WTC11 (cell line): ENCODE measurements around the gene JAKMIP1. TPM values are rescaled to one million over a fixed set of nuclear protein-coding genes. Genes with fewer than 3 reads are reported as not detected.
"Not testable (repeated sequence)": the region's sequence is repeated elsewhere in the genome, so short reads cannot be mapped to it uniquely, and the experiment has no call there.

Source experiments
- ATAC-seq: fragments of 200-7000 bp; cut with Tn5 transposase; 2 replicates; pipeline ENCODE4 v1.10.0; 2021; ENCODE audit warnings: mild to moderate bottlenecking, moderate library complexity
- CTCF ChIA-PET: fragments of 300-600 bp; sonication (Branson Sonifier 250); formaldehyde crosslinking; loops from one replicate; lab custom pipeline; 2021; ENCODE audit warnings: antibody characterized with exemption; lab: Charles Lee
- POLR2A ChIA-PET: fragments of 350-600 bp; sonication (Branson Sonifier 250); formaldehyde crosslinking; loops from one replicate; lab custom pipeline; 2021; ENCODE audit warnings: antibody characterized with exemption; lab: Charles Lee
- DNase-seq: peaks from one replicate; pipeline ENCODE4 v3.0.0; 2021; ENCODE audit warnings: low spot score
- H3K27ac Mint-ChIP-seq: 2 replicates; pipeline ENCODE4 v1.8.0; 2021; ENCODE audit warnings: mixed read lengths
- H3K27me3 Mint-ChIP-seq: 2 replicates; pipeline ENCODE4 v1.8.0; 2021; ENCODE audit warnings: low read depth, mild to moderate bottlenecking, moderate library complexity, mixed read lengths
- H3K36me3 Mint-ChIP-seq: 2 replicates; pipeline ENCODE4 v1.8.0; 2021; ENCODE audit warnings: mixed read lengths
- H3K4me1 Mint-ChIP-seq: 2 replicates; pipeline ENCODE4 v1.8.0; 2022; ENCODE audit warnings: mixed read lengths
- H3K4me3 Mint-ChIP-seq: 2 replicates; pipeline ENCODE4 v1.8.0; 2021; ENCODE audit warnings: mild to moderate bottlenecking, moderate library complexity, mixed read lengths
- H3K9me3 Mint-ChIP-seq: 2 replicates; pipeline ENCODE4 v1.8.0; 2021; ENCODE audit warnings: mixed read lengths
- ARID4B ChIP-seq: sonication (generic); formaldehyde crosslinking; IDR thresholded peaks from 2 replicates; pipeline ENCODE4 v1.8.0; 2023; ENCODE audit warnings: missing genetic modification reagents, mild to moderate bottlenecking, borderline replicate concordance
- ATF3 ChIP-seq: sonication (generic); formaldehyde crosslinking; conservative IDR thresholded peaks from 2 replicates; pipeline ENCODE4 v1.8.1; 2022; ENCODE audit warnings: mild to moderate bottlenecking, missing genetic modification reagents
- CDX4 ChIP-seq: fragments of 250-450 bp; sonication (Bioruptor Pico); IDR thresholded peaks from 2 replicates; pipeline ENCODE4 v1.9.0; 2021; ENCODE audit warnings: moderate library complexity, mild to moderate bottlenecking, inconsistent platforms, borderline replicate concordance
- ETV6 ChIP-seq: sonication (generic); formaldehyde crosslinking; IDR thresholded peaks from 2 replicates; pipeline ENCODE4 v1.8.1; 2022; ENCODE audit warnings: mild to moderate bottlenecking, missing genetic modification reagents
- FOXP1 ChIP-seq: sonication (generic); formaldehyde crosslinking; IDR thresholded peaks from 2 replicates; pipeline ENCODE4 v1.8.0; 2022; ENCODE audit warnings: missing genetic modification reagents, mild to moderate bottlenecking, moderate library complexity, borderline replicate concordance
- GABPB1 ChIP-seq: sonication (generic); formaldehyde crosslinking; IDR thresholded peaks from 2 replicates; pipeline ENCODE4 v1.8.1; 2023; ENCODE audit warnings: mild to moderate bottlenecking, missing genetic modification reagents
- GRHL2 ChIP-seq: fragments of 250-450 bp; sonication (Bioruptor Pico); IDR thresholded peaks from 2 replicates; pipeline ENCODE4 v1.8.0; 2022; ENCODE audit warnings: mild to moderate bottlenecking, moderate library complexity; ENCODE audit not compliant: insufficient replicate concordance, severe bottlenecking
- GTF2I ChIP-seq: fragments of 250-450 bp; sonication (Bioruptor Pico); conservative IDR thresholded peaks from 2 replicates; pipeline ENCODE4 v1.4.0; 2021; ENCODE audit warnings: mild to moderate bottlenecking
- HMGXB4 ChIP-seq: sonication (generic); formaldehyde crosslinking; IDR thresholded peaks from 2 replicates; pipeline ENCODE4 v1.8.1; 2023; ENCODE audit warnings: mild to moderate bottlenecking, moderate library complexity, missing genetic modification reagents
- KAT7 ChIP-seq: sonication (generic); formaldehyde crosslinking; IDR thresholded peaks from 2 replicates; pipeline ENCODE4 v1.8.1; 2023; ENCODE audit warnings: missing genetic modification reagents, mild to moderate bottlenecking, borderline replicate concordance
- MLX ChIP-seq: sonication (generic); formaldehyde crosslinking; IDR thresholded peaks from 2 replicates; pipeline ENCODE4 v1.8.1; 2023; ENCODE audit warnings: mild to moderate bottlenecking, missing genetic modification reagents, moderate library complexity
- NR2C2 ChIP-seq: sonication (generic); formaldehyde crosslinking; IDR thresholded peaks from 2 replicates; pipeline ENCODE4 v1.8.0; 2022; ENCODE audit warnings: mild to moderate bottlenecking, missing genetic modification reagents
- OVOL2 ChIP-seq: fragments of 250-450 bp; sonication (Bioruptor Pico); IDR thresholded peaks from 2 replicates; pipeline ENCODE4 v1.9.0; 2021; ENCODE audit warnings: mild to moderate bottlenecking, borderline replicate concordance
- PRRX2 ChIP-seq: fragments of 250-450 bp; sonication (Bioruptor Pico); IDR thresholded peaks from 2 replicates; pipeline ENCODE4 v1.8.0; 2021; ENCODE audit warnings: mild to moderate bottlenecking
- RELA ChIP-seq: sonication (generic); formaldehyde crosslinking; IDR thresholded peaks from 2 replicates; pipeline ENCODE4 v1.8.1; 2022; ENCODE audit warnings: missing genetic modification reagents, mild to moderate bottlenecking, borderline replicate concordance
- SP1 ChIP-seq: sonication (generic); formaldehyde crosslinking; conservative IDR thresholded peaks from 2 replicates; pipeline ENCODE4 v1.8.1; 2022; ENCODE audit warnings: missing genetic modification reagents
- TEAD1 ChIP-seq: sonication (generic); formaldehyde crosslinking; IDR thresholded peaks from 2 replicates; pipeline ENCODE4 v1.8.0; 2022; ENCODE audit warnings: mild to moderate bottlenecking, missing genetic modification reagents
- ZNF219 ChIP-seq: sonication (generic); formaldehyde crosslinking; IDR thresholded peaks from 2 replicates; pipeline ENCODE4 v1.8.0; 2023; ENCODE audit warnings: missing genetic modification reagents, mild to moderate bottlenecking, borderline replicate concordance
- ZNF232 ChIP-seq: sonication (generic); formaldehyde crosslinking; IDR thresholded peaks from 2 replicates; pipeline ENCODE4 v1.8.0; 2022; ENCODE audit warnings: mild to moderate bottlenecking, missing genetic modification reagents
- ZNF263 ChIP-seq: sonication (generic); formaldehyde crosslinking; IDR thresholded peaks from 2 replicates; pipeline ENCODE4 v1.8.1; 2022; ENCODE audit warnings: low read depth, mild to moderate bottlenecking, moderate library complexity, missing genetic modification reagents
- ZNF317 ChIP-seq: sonication (generic); formaldehyde crosslinking; IDR thresholded peaks from 2 replicates; pipeline ENCODE4 v1.8.1; 2023; ENCODE audit warnings: low read depth, mild to moderate bottlenecking, moderate library complexity, missing genetic modification reagents, borderline replicate concordance
- ZNF423 ChIP-seq: fragments of 250-450 bp; sonication (Bioruptor Pico); IDR thresholded peaks from 2 replicates; pipeline ENCODE4 v2.1.2; 2022; ENCODE audit warnings: mild to moderate bottlenecking, moderate library complexity
- total RNA-seq: library from RNA; stranded (reverse); gene quantifications from 3 replicates; pipeline ENCODE4 v1.2.3, GENCODE V29; 2021
- TF ChIP-seq, protein P1 (sequence below): sonication (generic); formaldehyde crosslinking; IDR thresholded peaks from 2 replicates; pipeline ENCODE4 v1.8.0; 2022; ENCODE audit warnings: mild to moderate bottlenecking, missing genetic modification reagents
- TF ChIP-seq, protein P2 (sequence below): sonication (generic); formaldehyde crosslinking; IDR thresholded peaks from 2 replicates; pipeline ENCODE4 v1.8.0; 2023; ENCODE audit warnings: missing genetic modification reagents

JAKMIP1 gene
- total RNA-seq, 1 experiment from 2014 or later = 4.0 TPM

DNA sequence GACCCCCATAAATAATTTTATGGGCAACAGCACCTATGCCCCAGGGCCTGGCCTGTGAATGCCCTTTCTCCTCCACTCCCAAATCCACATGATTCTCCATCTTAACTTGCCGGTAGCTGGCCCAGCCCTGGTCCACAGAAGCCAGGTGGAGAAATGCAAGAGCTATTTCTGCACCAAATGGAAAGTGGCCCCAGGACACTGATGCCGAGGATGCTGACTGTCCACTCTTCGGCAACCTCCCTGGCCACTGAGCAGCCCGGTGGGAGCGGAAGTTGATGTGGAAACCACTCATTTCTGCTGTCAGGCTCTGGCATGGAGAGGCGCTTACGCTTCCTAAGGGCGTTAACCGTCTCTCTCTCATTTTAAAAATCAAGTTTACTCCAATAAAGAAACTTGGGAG lies 58.8 kb downstream of the JAKMIP1 start:
- H3K9me3 Mint-ChIP-seq = peaks cover 5% of the 10 kb centered on the region; the same call in 1 of the 2 replicates
- ATAC-seq = no peak
- H3K4me1 Mint-ChIP-seq = peaks cover 20% of the 10 kb centered on the region
- no peaks in the 10 kb centered on the region; the same call in 1 of the 2 replicates for H3K27me3 Mint-ChIP-seq
- CTCF ChIA-PET = interaction anchor here (0.6 to 2.4 kb wide), 3 partner anchors 13 to 109 kb away, joined by 3 to 10 read pairs (median 4); no protein-coding TSS in a partner anchor
- no peak overlapping the region for H3K27ac Mint-ChIP-seq
- H3K36me3 Mint-ChIP-seq = no peaks in the 10 kb centered on the region
- TF ChIP-seq TEAD1 (CRISPR knock-in tag) = no peak
- no peak for TF ChIP-seq CDX4 (CRISPR knock-in tag)
- TF ChIP-seq GRHL2 (CRISPR knock-in tag) = no peak
- TF ChIP-seq MLX (CRISPR knock-in tag) = no peak
- no peak for TF ChIP-seq ZNF263 (CRISPR knock-in tag)
- TF ChIP-seq, protein P1, sequence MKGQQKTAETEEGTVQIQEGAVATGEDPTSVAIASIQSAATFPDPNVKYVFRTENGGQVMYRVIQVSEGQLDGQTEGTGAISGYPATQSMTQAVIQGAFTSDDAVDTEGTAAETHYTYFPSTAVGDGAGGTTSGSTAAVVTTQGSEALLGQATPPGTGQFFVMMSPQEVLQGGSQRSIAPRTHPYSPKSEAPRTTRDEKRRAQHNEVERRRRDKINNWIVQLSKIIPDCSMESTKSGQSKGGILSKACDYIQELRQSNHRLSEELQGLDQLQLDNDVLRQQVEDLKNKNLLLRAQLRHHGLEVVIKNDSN (CRISPR knock-in tag) = no peak
- no peak for TF ChIP-seq ETV6
- no peak for TF ChIP-seq RELA (CRISPR knock-in tag)
- TF ChIP-seq, protein P2, sequence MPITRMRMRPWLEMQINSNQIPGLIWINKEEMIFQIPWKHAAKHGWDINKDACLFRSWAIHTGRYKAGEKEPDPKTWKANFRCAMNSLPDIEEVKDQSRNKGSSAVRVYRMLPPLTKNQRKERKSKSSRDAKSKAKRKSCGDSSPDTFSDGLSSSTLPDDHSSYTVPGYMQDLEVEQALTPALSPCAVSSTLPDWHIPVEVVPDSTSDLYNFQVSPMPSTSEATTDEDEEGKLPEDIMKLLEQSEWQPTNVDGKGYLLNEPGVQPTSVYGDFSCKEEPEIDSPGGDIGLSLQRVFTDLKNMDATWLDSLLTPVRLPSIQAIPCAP (CRISPR knock-in tag) = no peak
- no peak for TF ChIP-seq KAT7 (CRISPR knock-in tag)
- TF ChIP-seq GTF2I (CRISPR knock-in tag) = no peak
- TF ChIP-seq OVOL2 (CRISPR knock-in tag) = no peak
- no peak for TF ChIP-seq ZNF232 (CRISPR knock-in tag)
- TF ChIP-seq ZNF423 (CRISPR knock-in tag) = no peak
- no peak for TF ChIP-seq PRRX2 (CRISPR knock-in tag)
- TF ChIP-seq ZNF219 (CRISPR knock-in tag) = no peak
- TF ChIP-seq GABPB1 (CRISPR knock-in tag) = no peak
- TF ChIP-seq FOXP1 = no peak
- no peak overlapping the region for H3K4me3 Mint-ChIP-seq
- no peak for DNase-seq
- POLR2A ChIA-PET = no interaction called here

- CTCF ChIA-PET = interaction anchor here (1.0 to 2.4 kb wide), 2 partner anchors 13 to 31 kb away, joined by 3 to 10 read pairs; no protein-coding TSS in a partner anchor
- H3K36me3 Mint-ChIP-seq, H3K27ac Mint-ChIP-seq, H3K4me3 Mint-ChIP-seq, H3K9me3 Mint-ChIP-seq, H3K27me3 Mint-ChIP-seq, ATAC-seq, DNase-seq, POLR2A ChIA-PET: not testable (repeated sequence)
- peaks cover 20% of the 10 kb centered on the region for H3K4me1 Mint-ChIP-seq
Observed at GRCh38 chr4:6141021-6141420, 59.3 kb downstream of the JAKMIP1 start.

GRCh38 chr4:6137747-6138135 lies 62.6 kb downstream of the JAKMIP1 start:
- no peak for ATAC-seq
- peaks cover 11% of the 10 kb centered on the region for H3K9me3 Mint-ChIP-seq
- TF ChIP-seq SP1 (CRISPR knock-in tag) (no peak), ZNF317 (CRISPR knock-in tag) (no peak), ATF3 (CRISPR knock-in tag) (no peak), HMGXB4 (CRISPR knock-in tag) (no peak), ZNF423 (CRISPR knock-in tag) (no peak), ZNF263 (CRISPR knock-in tag) (no peak), ARID4B (CRISPR knock-in tag) (no peak), RELA (CRISPR knock-in tag) (no peak), NR2C2 (CRISPR knock-in tag) (no peak)

More at GRCh38 chr4:6137747-6138135, 62.6 kb downstream of the JAKMIP1 start:
- H3K4me3 Mint-ChIP-seq = no peak overlapping the region
- POLR2A ChIA-PET = no interaction called here
- no peak overlapping the region for H3K27ac Mint-ChIP-seq
- CTCF ChIA-PET = interaction anchor here (0.6 to 2.3 kb wide), 7 partner anchors 17 to 216 kb away, joined by 3 to 5 read pairs (median 4); no protein-coding TSS in a partner anchor
- no peak for DNase-seq
- no peaks in the 10 kb centered on the region; the same call in 1 of the 2 replicates for H3K27me3 Mint-ChIP-seq
- H3K4me1 Mint-ChIP-seq = peaks cover 29% of the 10 kb centered on the region
- peaks cover 10% of the 10 kb centered on the region for H3K36me3 Mint-ChIP-seq
